ENCODE data around the gene INTS15.
A peak's percentile ranks its signal among the peaks of the same experiment; 100 is the strongest.
"Not testable (repeated sequence)": the region's sequence is repeated elsewhere in the genome, so short reads cannot be mapped to it uniquely, and the experiment has no call there.

INTS15 gene

DNA sequence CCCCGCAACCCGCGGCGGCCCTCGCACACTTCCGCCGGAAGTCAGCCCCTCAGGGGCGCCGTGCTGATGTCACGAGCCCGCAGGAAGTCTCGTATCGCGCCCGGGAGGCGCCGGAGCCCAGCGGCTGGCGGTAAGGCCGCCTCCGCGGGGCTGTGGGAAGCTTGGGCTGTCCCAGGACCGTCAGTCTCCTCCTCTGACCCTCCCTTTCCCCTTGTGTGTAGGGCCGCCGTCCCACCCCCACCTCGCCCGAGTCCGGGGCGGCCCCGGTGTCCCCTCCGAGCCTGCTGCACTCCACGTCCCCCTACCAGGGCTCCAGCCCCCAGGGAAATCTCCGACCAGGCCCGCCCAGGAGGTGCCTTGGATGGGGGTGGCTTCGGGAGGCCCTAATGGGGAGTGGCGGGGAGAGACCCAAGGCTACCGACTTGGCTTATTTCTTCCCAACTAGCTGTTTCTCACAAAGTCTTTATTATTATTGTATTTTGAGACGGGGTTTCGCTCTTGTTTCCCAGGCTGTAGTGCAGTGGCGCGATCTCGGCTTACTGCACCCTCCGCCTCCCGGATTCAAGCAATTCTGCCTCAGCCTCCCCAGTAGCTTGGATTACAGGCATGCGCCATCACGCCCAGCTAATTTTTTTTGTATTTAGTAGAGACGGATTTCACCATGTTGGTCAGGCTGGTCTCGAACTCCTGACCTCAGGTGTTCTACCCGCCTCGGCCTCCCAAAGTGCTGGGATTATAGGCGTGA, 12.3 kb upstream of the INTS15 start, which contains the start of gene ZDHHC4:
ZDHHC4 (plus strand) TSS at position 86 of the 745 bp plus-strand sequence. CDS start 3,108 bp downstream, outside the sequence.
- peak; percentile 87 to 95 for DNase-seq

DNA sequence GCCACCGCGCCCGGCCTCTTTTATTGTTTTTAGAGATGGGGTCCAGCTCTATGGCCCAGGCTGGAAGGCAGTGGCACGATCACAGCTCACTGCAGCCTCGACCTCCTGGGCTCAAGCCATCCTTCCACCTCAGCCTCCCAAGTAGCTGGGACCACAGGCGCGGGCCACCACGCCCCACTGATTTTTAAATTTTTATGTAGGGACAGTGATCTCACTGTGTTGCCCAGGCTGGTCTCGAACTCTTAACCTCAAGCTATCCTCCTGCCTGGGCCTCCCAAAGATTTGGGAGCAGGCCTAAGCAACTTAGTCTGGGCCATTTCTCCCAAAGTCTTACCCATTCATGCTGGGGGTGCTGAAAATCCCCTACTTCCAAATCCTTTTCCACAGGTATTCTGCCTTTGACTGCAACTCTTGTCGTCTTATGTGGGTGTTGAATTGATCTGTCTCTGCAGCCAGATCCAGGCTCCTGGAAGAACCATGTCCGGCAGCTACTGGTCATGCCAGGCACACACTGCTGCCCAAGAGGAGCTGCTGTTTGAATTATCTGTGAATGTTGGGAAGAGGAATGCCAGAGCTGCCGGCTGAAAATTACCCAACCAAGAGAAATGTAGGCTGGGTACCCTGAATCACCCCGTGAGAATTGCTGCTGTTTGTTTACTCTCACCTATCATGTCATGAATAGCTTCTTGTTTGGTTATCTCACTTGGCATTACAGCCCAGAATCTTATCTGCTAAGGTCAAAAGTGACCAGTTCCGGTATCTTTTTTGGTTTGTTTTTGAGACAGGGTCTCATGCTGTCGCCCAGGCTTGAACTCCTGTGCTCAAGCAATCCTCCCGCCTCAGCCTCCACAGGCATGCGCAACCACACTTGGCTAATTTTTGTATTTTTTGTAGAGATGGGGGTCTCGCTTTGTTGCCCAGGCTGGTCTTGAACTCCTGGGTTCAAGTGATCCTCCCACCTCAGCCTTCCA, 11.4 kb upstream of the INTS15 start:
- DNase-seq: no peak

DNA sequence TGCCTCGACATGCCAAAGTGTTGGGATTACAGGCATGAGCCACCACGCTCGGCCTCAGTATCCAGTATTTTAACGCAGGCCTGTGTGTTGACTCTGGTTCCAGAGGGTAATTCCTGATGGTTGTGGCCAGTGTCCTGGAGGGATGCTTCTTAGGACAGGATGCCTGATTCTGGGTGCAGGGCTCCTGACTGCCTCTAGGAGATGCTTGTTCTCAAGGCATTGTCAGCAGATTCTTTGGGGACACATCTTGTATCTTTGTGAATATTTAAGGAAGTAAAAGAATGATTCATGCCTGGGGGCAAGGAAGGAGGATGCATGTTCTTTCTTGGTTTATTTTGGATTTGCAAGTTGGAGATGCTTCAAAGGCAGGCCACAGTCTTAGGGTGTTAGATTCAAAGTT, 10.4 kb upstream of the INTS15 start:
- DNase-seq: no peak

DNA sequence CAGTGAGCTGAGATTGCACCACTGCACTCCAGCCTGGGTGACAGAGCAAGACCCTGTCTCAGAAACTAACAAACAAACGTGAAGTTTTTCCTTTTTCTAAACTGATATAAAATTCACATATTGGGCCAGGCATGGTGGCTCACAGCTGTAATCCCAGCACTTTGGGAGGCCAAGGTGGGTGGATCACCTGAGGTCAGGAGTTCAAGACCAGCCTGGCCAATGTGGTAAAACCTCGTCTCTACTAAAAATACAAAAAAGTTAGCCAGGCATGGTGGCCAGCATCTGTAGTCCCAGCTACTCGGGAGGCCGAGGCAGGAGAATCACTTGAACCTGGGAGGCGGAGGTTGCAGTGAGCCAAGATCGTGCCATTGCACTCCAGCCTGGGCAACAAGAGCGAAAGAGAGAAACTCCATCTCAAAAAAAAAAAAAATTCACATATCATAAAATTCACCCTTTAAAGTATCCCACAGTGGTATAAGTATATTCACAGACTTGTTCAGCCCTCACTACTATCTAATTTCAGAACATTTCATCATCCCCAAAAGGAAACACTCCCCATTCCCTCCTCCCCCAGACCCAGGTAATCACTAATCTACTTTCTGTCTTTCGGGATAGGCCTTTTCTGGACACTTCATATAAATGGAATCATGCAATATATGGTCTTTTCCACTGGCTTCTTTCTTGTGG, 3.9 kb upstream of the INTS15 start:
- DNase-seq: not testable (repeated sequence)

DNA sequence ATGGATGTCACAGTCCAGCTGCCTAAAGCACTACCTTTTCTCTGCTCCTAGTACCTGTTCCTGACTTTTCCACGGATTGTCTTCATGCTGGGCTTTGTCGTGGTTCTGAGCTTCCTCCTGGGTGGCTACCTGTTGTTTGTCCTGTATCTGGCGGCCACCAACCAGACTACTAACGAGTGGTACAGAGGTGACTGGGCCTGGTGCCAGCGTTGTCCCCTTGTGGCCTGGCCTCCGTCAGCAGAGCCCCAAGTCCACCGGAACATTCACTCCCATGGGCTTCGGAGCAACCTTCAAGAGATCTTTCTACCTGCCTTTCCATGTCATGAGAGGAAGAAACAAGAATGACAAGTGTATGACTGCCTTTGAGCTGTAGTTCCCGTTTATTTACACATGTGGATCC, 1.3 kb upstream of the INTS15 start:
- DNase-seq: no peak

DNA sequence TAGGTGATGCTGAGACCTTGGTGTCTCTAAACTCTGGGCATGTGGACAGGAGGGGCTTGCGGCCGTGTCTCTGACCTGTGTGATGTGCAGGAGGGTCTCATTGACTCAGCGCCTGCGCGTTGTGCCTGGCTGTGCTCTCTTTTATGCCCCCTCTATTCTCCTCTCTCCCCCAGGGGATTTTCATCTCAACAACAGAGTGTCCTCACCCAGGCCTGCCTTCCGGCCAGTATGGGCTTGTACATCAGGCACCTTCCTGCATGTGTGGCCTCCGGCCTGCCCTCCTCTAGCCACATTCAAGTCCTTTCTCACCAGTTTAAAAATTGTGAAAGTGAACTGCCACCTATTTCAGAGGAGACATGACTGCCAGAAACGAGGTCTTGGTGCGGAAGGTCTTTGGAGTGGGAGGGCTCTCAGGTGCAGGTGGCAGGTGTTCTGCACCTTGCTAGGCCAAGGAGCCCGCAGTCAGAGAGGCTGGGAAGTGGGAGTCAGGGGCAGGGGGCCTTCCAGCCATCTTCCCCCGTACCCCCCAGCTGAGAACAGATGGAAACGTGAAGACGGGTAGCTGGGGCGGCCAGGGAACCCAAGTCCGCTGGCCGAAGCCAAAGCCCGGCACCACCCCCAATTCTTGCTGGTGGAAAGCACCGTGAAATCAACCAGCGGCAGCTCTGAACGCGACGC, 531 bp upstream of the INTS15 start:
- DNase-seq: no peak

DNA sequence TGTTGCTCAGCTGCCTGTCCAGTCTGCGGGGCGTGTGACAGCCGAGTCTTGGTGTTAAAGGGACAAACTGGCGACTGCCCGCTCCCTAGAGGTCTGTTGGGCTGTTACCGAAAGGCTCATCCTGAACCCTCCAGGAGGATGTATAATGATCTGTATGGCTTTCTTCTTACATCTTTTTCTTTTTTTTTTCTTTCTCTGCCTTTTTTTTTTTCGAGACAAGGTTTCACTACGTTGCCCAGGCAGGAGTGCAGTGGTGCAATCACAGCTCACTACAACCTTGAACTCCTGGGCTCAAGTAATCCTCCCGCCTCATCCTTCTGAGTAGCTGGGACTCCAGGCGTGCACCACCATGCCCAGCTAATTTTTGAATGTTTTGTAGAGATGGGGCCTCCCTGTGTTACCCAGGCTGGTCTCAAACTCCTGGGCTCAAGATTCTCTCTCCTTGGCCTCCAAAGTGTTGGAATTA, 857 bp downstream of the INTS15 start:
- DNase-seq: no peak

DNA sequence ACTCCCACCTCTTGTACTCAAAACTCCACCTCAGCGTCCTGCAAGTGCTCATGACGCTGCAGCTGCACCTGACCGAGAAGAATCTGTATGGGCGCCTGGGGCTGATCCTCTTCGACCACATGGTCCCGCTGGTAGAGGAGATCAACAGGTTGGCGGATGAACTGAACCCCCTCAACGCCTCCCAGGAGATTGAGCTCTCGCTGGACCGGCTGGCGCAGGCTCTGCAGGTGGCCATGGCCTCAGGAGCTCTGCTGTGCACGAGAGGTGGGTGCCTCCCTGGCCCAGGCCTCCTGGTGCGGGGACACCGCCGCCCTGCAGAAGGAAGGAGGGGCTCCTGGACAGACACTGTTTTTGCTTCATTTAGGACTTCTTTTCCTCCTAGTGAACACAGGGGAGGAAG, 10.3 kb downstream of the INTS15 start:
- no peak for DNase-seq

DNA sequence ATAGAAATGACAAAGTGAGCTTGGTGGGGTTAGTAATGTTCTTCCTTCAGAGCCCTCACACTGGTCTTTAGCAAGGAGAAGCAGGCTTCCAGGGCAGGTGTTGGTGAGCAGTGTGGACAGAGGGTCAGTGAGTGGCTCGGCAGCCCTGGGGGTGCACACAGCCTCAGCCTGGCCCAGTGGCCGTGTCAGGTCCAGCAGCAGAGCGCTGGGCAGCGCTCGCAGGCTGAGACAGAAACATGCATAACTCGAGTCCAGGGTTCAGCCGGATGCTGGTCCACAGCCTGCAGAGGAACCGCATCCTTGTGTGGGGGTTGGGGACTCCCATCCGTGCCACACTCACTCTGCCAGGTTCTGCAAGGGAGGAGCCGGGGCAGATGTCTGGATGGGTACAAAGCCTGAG, 14.6 kb downstream of the INTS15 start:
- no peak for DNase-seq

DNA sequence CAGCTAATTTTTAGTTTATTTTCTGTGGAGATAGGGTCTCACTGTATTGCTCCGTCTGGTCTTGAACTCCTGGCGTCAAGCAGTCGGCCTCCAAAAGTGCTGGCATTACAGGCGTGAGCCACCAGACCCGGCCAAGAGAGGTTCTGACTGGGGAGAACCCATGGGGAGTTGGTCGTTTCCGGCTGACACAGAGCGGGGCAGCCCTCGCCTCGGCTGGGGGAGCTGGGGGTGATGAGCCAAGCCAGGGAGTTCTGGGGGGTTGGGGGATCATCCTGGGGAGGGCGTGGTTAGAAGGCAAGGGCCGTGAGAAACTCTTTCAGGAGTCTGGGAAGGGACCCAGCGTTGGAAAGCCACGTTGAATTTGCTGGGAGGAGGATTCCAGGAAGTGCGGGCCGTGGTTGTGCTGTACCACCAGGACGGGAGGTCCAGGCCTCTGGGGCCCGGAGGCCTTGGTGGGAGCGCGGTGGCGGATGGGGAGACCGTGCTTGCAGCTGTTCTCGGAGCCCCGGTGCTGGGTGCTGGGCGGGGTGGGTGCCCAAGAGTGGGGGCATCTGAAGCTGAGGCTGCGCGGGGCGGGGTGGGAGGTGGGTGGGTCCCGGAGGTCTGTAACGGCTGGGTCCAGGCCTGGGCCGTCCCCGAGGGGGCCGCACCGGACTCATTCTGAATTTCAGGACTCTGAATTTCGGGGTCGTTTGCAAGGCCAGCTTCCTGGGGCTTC, 17.2 kb downstream of the INTS15 start:
- DNase-seq: no peak

DNA sequence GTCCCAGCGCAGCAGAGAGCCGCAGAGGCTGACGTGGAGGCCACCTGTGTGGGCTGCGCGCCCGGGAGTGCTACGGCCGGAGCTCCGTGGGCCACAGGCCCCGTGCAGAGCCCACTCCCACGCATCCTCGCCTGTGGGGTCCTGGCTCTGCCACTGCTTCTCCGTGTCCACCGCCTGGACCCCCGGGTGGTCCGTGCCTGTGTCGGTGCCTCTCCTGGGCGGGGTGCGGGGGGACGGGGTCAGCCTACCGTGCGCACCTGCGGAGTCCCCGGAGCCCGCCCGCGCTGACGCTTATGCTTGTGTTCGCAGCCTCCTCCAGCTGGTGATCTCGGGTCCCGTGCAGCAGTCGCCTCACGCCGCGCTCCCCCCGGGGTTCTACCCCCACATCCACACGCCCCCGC, 17.8 kb downstream of the INTS15 start:
- no peak for DNase-seq

DNA sequence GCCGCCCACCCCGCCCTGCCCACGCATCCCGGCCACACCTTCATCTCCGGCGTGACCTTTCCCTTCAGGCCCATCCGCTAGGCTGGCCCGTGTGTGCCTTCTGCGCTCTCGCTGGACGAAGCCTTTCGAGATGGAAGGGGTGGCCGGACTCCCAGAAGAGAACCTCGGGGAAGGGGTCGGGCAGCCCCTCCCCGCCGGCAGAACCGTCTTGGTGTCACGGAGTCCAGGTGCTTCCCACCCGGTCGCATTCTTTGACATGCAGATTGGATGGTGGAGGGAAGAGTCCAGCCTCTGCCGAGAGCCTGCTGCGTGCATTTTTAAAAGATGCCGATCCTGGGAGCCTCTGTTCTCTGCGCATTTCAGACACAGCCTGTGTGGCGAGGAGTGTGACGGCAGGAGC, 18.3 kb downstream of the INTS15 start:
- DNase-seq: no peak

DNA sequence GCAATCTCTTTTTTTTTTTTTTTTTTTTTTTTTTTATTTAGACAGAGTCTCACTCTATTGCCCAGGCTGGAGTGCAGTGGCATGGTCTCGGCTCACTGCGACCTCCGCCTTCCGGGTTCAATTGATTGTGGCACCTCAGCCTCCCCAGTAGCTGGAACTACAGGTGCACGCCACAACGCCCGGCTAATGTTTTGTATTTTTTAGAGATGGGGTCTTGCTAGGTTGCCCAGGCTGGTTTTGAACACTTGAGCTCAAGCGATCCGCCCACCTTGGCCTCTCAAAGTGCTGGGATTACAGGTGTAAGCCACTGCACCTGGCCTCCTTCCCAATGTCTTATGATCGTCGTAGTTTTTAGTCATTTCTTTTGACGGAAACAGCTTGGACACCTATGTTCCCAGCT, 19.0 kb downstream of the INTS15 start:
- no peak for DNase-seq

DNA sequence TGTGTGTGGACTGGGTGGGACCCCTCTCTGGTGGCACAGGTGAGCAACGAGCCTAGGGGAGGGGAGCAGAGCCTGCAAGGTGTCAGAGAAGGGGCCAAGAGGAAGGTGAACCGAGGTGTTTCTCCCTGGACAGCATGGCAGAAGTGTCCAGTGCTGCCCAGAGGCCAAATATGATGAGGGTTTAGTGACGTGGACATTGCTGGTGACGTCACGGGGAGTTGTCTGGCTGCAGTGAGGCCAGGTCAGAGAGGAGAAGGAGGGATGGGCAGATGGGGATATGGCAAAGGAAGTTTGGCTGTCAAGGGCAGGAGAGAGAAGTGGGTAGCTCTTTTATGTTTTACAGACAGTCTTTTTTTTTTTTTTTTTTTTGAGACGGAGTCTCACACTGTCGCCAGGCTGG, 23.0 kb downstream of the INTS15 start:
- DNase-seq: no peak

DNA sequence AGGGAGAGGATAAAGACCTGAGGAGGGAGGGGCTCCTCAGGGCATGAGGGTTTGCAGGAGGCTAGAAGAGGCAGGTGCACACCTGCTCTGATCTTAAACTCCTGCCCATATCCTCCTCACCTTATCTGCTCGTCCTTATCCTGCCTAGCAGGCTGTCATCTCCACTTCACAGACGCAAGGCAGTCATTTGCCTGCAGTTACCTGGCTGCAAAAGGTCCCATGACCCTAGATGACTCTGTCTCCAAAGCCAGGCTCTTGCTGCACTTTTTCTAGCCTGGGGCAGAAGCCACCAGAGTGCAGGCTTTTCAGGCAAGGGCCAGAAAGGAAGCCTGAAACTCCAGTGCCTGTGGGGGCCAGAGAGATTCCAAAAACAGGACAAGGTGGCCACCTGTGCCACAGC, 23.9 kb downstream of the INTS15 start:
- DNase-seq: no peak

DNA sequence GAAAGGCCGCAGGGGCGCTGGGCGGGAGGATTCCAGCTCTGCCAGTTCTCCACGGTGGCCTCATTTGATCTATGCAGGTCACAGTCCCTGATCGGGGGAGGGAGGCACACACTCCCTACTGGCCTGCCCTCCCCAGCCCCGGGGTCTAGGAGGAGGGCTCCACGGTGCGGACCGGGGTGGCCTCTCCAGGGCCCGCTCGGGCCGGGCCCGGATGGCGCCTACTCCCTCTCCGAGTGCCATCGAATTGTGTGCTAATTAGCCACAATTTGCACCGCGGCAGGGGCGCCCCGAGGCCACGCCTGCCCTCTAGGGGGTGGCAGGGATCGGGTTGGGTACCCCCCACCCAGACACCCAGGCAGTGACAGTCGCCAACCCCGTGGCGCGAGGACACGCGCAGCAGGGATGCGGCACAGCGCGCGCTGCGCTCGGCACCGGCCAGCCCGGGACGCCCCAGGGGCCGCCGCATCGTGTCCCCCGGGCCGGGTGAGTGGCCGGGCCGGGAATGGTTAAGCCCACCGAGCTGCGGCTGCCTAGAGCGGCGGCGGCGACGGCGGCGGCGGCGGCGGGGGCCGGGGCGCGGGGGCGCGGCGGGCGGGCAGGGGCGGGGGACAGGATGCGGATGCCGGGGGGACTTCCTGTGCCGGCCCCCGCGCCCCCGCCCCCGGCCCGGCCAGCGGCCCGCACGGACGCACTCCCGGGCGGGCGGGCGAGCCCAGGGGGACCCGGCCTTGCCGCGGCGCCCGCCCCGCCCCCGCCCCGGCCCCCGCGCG, 25.3 kb downstream of the INTS15 start, which contains the start of gene ZNF853:
ZNF853 (plus strand) TSS at position 658 of the 770 bp plus-strand sequence. CDS start 565 bp downstream, outside the sequence.
- no peak for DNase-seq

DNA sequence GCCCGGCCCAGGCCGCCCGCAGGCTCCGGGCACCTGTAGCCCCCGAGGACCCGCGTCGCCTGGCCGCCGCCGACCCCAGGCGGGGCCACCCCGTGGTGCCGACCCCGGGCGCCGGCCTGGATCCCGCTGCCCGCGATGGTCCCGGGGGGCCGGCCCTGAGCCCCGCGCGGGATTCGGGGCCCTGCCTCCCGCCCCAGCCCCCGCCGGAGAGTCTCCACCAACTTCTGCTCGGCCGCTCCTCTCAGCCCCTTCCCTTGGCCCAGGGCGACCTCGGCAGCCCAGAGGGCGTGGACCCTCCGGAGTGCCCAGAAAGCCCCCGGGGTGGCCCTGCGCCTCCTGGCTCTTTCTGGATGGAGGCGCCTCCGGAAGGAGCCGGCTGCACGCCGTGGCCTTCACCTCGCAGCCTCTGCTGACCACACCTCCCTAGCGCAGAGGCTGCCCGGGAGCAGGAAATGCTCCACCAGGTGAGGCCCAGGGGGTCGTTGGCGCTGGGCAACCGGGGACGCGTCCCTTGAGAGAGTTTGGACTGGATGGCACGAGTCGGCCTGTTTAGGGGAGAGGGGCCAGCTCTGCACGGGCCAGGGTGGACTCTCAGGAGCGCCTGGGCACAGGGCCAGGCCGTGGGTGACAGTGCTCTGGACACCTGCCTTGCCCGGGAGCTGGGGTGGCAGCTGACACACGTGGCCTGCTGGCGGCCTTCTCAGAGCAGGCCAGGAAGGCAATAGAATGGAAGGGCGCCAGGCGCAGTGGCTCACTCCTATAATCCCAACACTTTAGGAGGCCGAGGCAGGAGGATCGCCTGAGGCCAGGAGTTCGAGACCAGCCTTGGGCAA, 26.1 kb downstream of the INTS15 start:
- DNase-seq: no peak

DNA sequence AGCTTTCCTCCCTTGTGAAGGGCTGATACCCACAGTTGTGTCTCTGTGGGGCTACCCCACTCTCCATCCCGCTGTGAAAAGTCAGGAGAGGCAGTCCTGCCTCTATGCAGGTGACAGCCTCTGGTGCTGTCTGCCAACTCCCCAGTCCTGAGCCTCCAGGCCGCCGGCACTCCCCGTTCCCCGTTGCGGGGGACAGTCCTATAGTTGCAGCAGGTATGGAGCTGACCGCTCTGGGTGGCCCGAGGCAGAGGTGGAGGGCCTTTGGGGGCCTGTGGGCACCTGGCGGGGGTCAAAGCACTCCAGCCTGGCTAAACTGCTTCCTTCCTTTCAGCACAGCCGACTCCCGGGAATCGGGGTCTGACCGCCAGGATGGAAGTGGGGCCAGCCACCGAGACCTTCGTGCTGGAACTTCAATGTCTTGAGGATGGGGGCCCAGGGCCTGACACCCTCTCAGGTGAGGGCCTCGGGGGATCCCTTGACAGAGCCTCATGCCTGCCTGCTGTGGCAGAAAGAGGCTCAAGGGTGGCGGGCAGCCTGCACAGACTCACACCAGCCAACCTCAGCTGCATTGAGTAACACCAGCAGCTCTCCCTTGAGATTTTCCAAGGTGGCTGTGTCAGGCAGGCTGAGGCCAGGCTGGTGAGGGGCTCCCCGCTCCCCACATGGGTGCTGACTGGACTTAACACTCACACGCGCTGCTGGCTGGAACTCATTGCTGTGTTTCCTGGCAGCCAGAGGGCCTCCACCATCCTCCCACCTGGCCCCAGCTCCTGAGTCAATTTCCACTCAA, 27.2 kb downstream of the INTS15 start:
- DNase-seq: no peak

DNA sequence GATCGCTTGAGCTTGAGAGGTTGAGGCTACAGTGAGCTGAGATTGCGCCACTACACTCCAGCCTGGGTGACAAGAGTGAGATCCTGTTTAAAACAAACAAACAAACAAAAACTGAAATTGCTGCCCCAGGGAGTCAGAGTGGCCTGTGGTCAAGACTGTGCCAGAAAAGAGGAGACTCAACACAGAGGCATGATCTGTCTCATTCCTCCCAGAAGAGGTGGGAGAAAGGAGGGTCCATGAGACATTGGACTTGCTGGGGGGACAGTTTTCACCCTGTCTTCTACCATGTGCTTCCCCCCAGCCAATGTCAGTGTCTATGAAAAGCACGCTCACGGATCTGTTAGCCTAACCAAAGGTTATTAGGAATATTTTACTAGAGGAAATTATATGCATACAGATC, 28.8 kb downstream of the INTS15 start:
- no peak for DNase-seq

Data from NCI-H446 (cell line).